ENCODE measurements around the gene PGBD4.
"Not testable (repeated sequence)": the region's sequence is repeated elsewhere in the genome, so short reads cannot be mapped to it uniquely, and the experiment has no call there.

Gene PGBD4

DNA sequence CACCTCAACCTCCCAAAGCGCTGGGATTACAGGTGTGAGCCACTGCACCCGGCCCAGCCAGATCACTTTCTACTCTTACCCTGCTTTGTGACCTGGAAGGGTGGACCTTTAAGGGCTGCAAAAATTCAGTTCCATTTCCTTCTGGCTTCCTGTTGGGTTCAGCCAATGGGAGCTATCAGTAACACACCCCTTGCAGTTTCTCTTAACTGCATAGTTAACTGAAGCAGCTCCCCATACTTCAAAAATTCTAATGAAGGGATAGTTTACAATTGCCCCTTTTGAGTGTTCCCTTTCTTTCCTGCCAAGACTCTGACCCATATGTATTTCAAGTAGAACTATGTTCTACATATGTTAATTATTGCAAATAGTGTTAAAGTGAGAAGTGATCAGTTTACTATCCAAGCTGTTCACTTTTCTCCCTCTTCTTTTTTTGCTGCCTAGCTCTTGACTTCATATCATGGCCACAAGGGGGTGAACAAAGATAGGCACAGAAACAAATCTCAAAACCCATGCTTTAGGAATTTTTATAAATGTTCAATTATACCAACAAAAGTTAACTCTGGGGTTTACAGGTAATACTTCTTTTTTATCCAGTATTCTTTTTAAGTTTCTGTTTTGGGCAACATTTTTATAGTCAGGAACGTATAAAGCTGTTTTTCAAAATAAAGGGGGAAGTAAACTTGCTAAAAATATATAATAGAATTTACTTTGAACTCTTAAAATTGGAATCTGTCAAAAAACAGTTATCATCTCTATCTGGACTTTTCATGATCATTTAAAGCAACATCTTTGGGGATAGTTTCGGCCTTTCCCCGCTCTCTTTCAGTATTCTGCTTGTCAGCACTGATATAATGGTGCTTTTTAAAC lies 8.1 kb downstream of the PGBD4 start:
- DNase-seq: no peak

GRCh38 chr15:34111488-34111887 lies 9.6 kb downstream of the PGBD4 start:
- no peak for DNase-seq

DNA sequence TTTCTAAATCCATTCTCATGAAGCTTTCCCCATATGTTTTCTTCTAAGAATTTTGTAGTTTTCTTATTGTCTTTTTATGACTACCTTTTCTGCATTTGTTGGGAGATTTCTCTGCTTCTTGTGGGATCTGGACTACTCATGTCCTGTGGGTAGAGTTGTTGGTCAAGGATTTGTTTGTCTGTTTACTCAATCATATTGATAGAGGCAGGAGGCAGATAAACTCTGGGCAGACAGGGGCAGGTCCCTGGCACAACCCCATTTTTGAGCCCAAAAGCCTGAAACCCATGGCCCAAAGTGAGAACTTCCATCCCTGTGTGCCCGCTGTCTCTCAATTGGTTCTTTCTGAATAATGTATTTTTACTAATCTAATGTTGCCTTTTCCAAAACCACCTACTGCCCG lies 12.3 kb downstream of the PGBD4 start:
- DNase-seq: no peak

DNA sequence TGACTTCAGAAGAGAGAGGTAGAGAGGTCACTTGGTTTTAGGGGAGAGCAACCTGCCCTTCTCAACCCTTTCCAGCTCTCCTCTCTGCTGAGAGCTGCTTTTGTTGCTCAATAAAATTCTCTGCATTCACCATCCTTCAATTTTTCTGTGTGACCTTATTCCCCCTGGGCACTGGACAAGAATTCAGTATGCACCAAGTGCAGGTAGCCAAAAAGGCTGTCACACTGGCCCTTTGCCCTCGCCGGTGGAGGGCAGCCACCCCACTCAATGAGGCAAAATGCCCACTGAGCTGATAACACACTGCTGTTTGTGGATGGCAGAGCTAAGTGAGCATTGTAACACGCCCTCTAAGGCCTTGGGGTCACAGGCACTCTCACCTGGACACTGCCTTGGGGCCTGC lies 12.9 kb downstream of the PGBD4 start:
- DNase-seq: no peak

- DNase-seq: no peak
Observed at GRCh38 chr15:34116620-34117019, 14.7 kb downstream of the PGBD4 start.

GRCh38 chr15:34119291-34119690 lies 17.4 kb downstream of the PGBD4 start:
- DNase-seq: no peak

- DNase-seq: not testable (repeated sequence)
Observed at GRCh38 chr15:34120420-34120819, 18.5 kb downstream of the PGBD4 start.

- not testable (repeated sequence) for DNase-seq
Observed at GRCh38 chr15:34121786-34122185, 19.9 kb downstream of the PGBD4 start.

GRCh38 chr15:34122771-34123183 lies 20.9 kb downstream of the PGBD4 start:
- DNase-seq: no peak

GRCh38 chr15:34124651-34125050 lies 22.8 kb downstream of the PGBD4 start:
- no peak for DNase-seq

- no peak for DNase-seq
Observed at GRCh38 chr15:34125945-34126344, 24.1 kb downstream of the PGBD4 start.

DNA sequence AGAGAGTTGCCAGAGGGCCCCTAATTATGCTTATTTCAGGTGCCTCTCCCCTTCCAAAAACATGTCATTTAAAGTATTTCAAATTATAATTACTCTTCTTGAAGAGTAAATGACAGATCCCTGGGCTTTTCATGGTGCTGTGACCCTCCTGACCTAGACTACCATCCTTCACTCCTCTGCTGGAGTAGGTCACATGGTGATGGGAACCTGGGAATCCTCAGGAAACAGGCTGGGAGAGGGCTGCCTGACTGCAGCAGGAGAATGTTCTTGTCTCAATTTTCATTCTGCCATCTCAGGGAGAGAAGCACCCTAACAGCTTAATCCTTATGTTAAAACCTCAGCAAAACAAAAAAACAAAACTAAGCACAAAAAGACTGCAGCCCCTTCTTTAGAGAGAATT lies 24.6 kb downstream of the PGBD4 start:
- no peak for DNase-seq

GRCh38 chr15:34128898-34129297 lies 27.0 kb downstream of the PGBD4 start:
- no peak for DNase-seq

- no peak for DNase-seq
Observed at GRCh38 chr15:34132881-34133280, 31.0 kb downstream of the PGBD4 start.

DNA sequence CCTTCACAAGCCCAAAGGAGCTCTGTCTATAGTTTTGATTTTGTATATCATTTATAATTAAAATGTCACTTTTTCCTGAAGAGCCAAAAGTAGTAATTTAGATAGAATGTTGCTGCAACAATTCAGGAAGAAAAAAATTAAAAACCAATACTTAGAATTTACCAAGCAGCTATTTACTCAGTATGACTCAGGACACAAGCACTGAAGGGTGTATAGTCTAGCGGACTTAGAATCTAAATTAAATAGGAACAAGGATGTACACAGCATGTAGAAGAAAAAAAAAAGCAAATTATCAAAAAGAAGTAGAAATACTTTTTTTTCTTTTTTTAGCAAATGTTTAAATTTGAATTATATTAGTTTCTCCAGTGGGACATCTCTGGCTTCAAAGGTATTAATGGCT lies 31.6 kb downstream of the PGBD4 start:
- DNase-seq: no peak

- no peak for DNase-seq
Observed at GRCh38 chr15:34147371-34148140, 45.7 kb downstream of the PGBD4 start.

GRCh38 chr15:34154725-34155204 lies 52.9 kb downstream of the PGBD4 start:
- DNase-seq: no peak

DNA sequence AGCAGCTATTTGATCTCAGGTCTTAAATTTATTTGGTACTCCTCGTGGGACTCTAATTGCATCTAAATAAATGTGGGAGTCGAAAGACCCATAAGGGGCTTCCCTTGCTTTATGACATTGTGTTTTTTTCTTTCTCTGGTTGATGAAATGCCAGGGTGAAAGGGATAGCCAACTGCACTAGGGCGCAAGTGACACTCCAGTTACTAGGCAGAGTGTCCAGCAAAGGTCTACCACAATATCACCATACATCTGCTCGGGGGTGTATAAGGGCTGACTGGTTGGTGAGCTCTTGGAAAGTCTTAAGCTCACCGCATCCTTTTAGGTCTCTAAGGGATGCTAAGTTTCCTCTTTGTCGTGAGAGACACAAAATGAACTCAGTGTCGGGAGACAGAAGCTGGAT lies 54.0 kb downstream of the PGBD4 start:
- no peak for DNase-seq
